T-helper 2 cell treated with Interferon-gamma antibody and Interleukin-4, amounts not matched to agents 5 μg/mL and 100 μg/mL, for 36 hours (primary cell): ENCODE measurements around the gene IQCK.
"Not testable (repeated sequence)": the region's sequence is repeated elsewhere in the genome, so short reads cannot be mapped to it uniquely, and the experiment has no call there.

ENCODE experiments used
- DNase-seq: peaks from one replicate; pipeline ENCODE4 v3.0.0; 2021; ENCODE audit warnings: low spot score
- H3K27ac Mint-ChIP-seq: one replicate; pipeline ENCODE4 v1.8.0; 2021; ENCODE audit warnings: mild to moderate bottlenecking, mixed read lengths
- H3K27me3 Mint-ChIP-seq: one replicate; pipeline ENCODE4 v1.8.0; 2021; ENCODE audit warnings: low read depth, mixed read lengths
- H3K36me3 Mint-ChIP-seq: one replicate; pipeline ENCODE4 v1.8.0; 2021; ENCODE audit warnings: low read depth, mixed read lengths
- H3K4me1 Mint-ChIP-seq: one replicate; pipeline ENCODE4 v1.8.0; 2021; ENCODE audit warnings: low read depth, mixed read lengths
- H3K4me3 Mint-ChIP-seq: one replicate; pipeline ENCODE4 v1.8.0; 2022; ENCODE audit warnings: mild to moderate bottlenecking, moderate library complexity, mixed read lengths
- H3K9me3 Mint-ChIP-seq: one replicate; pipeline ENCODE4 v1.8.0; 2021; ENCODE audit warnings: mixed read lengths

The IQCK gene

GRCh38 chr16:19717741-19718623 lies at the start of gene IQCK, which contains the start of gene KNOP1:
Gene IQCK, plus strand, starts transcription at chr16:19718271. Its CDS starts 36 bp downstream, at chr16:19718307.
Gene KNOP1, minus strand, starts transcription at chr16:19718227. Its CDS starts 3,192 bp downstream, at chr16:19715035.
- Mint-ChIP-seq H3K27me3 (no peaks in the 10 kb centered on the region), H3K4me1 (peaks cover 26% of the 10 kb centered on the region), H3K4me3 (peak within 1 kb of the TSS; percentile 90), H3K9me3 (no peaks in the 10 kb centered on the region), H3K27ac (peak within 1 kb of the TSS; percentile 78), H3K36me3 (peaks cover 12% of the 10 kb centered on the region)
- peak; percentile 92 for DNase-seq

GRCh38 chr16:19672378-19672777 lies 45.7 kb upstream of the IQCK start:
- H3K27ac Mint-ChIP-seq: no peak overlapping the region
- no peaks in the 10 kb centered on the region for H3K27me3 Mint-ChIP-seq
- H3K4me3 Mint-ChIP-seq: no peak overlapping the region
- H3K36me3 Mint-ChIP-seq: peaks cover 12% of the 10 kb centered on the region
- no peak for DNase-seq
- H3K9me3 Mint-ChIP-seq: no peaks in the 10 kb centered on the region
- H3K4me1 Mint-ChIP-seq: no peaks in the 10 kb centered on the region

GRCh38 chr16:19674485-19674884 lies 43.6 kb upstream of the IQCK start:
- Mint-ChIP-seq H3K27ac (no peak overlapping the region), H3K9me3 (no peaks in the 10 kb centered on the region), H3K4me3 (no peak overlapping the region), H3K27me3 (no peaks in the 10 kb centered on the region), H3K4me1 (no peaks in the 10 kb centered on the region), H3K36me3 (peaks cover 8% of the 10 kb centered on the region)
- DNase-seq: no peak

GRCh38 chr16:19677402-19677801 lies 40.7 kb upstream of the IQCK start:
- Mint-ChIP-seq H3K4me3 (no peak overlapping the region), H3K27ac (no peak overlapping the region), H3K9me3 (no peaks in the 10 kb centered on the region), H3K36me3 (peaks cover 10% of the 10 kb centered on the region), H3K4me1 (peaks cover 1% of the 10 kb centered on the region), H3K27me3 (no peaks in the 10 kb centered on the region)
- DNase-seq: no peak

- H3K4me3 Mint-ChIP-seq: no peak overlapping the region
- no peaks in the 10 kb centered on the region for H3K27me3 Mint-ChIP-seq
- H3K27ac Mint-ChIP-seq: no peak overlapping the region
- H3K36me3 Mint-ChIP-seq: peaks cover 22% of the 10 kb centered on the region
- peaks cover 5% of the 10 kb centered on the region for H3K9me3 Mint-ChIP-seq
- no peak for DNase-seq
- peaks cover 1% of the 10 kb centered on the region for H3K4me1 Mint-ChIP-seq
These were observed 39.3 kb upstream of the IQCK start for GRCh38 chr16:19678804-19679203.

- not testable (repeated sequence) for H3K27me3 Mint-ChIP-seq, H3K4me1 Mint-ChIP-seq, H3K9me3 Mint-ChIP-seq, H3K4me3 Mint-ChIP-seq, DNase-seq, H3K27ac Mint-ChIP-seq
- peaks cover 23% of the 10 kb centered on the region for H3K36me3 Mint-ChIP-seq
These were observed 38.8 kb upstream of the IQCK start for GRCh38 chr16:19679281-19679680.

- Mint-ChIP-seq H3K36me3 (peaks cover 33% of the 10 kb centered on the region), H3K9me3 (peaks cover 11% of the 10 kb centered on the region), H3K27me3 (no peaks in the 10 kb centered on the region), H3K27ac (no peak overlapping the region), H3K4me1 (peaks cover 1% of the 10 kb centered on the region), H3K4me3 (no peak overlapping the region)
- no peak for DNase-seq
These were observed 37.2 kb upstream of the IQCK start for GRCh38 chr16:19680881-19681340.

GRCh38 chr16:19681637-19682036 lies 36.4 kb upstream of the IQCK start:
- Mint-ChIP-seq H3K27me3 (no peaks in the 10 kb centered on the region), H3K27ac (no peak overlapping the region), H3K36me3 (peaks cover 36% of the 10 kb centered on the region), H3K4me1 (peaks cover 1% of the 10 kb centered on the region), H3K9me3 (peaks cover 11% of the 10 kb centered on the region), H3K4me3 (no peak overlapping the region)
- DNase-seq: no peak

GRCh38 chr16:19683453-19684236 lies 34.4 kb upstream of the IQCK start:
- DNase-seq: no peak
- Mint-ChIP-seq H3K27ac (no peak overlapping the region), H3K27me3 (no peaks in the 10 kb centered on the region), H3K4me1 (peaks cover 8% of the 10 kb centered on the region), H3K4me3 (no peak overlapping the region), H3K9me3 (peaks cover 11% of the 10 kb centered on the region), H3K36me3 (peaks cover 41% of the 10 kb centered on the region)

- H3K4me1 Mint-ChIP-seq: peaks cover 15% of the 10 kb centered on the region
- H3K27me3 Mint-ChIP-seq: no peaks in the 10 kb centered on the region
- peaks cover 41% of the 10 kb centered on the region for H3K36me3 Mint-ChIP-seq
- no peak overlapping the region for H3K4me3 Mint-ChIP-seq
- no peak overlapping the region for H3K27ac Mint-ChIP-seq
- no peak for DNase-seq
- peaks cover 11% of the 10 kb centered on the region for H3K9me3 Mint-ChIP-seq
These were observed 32.9 kb upstream of the IQCK start for GRCh38 chr16:19685176-19685575.

- H3K36me3 Mint-ChIP-seq: peaks cover 45% of the 10 kb centered on the region
- DNase-seq: no peak
- peaks cover 11% of the 10 kb centered on the region for H3K9me3 Mint-ChIP-seq
- H3K4me3 Mint-ChIP-seq: no peak overlapping the region
- no peak overlapping the region for H3K27ac Mint-ChIP-seq
- H3K4me1 Mint-ChIP-seq: peaks cover 15% of the 10 kb centered on the region
- no peaks in the 10 kb centered on the region for H3K27me3 Mint-ChIP-seq
These were observed 30.8 kb upstream of the IQCK start for GRCh38 chr16:19687279-19687678.

GRCh38 chr16:19688396-19689024 lies 29.6 kb upstream of the IQCK start:
- Mint-ChIP-seq H3K4me3 (no peak overlapping the region), H3K36me3 (peaks cover 40% of the 10 kb centered on the region), H3K27me3 (no peaks in the 10 kb centered on the region), H3K4me1 (peaks cover 15% of the 10 kb centered on the region), H3K27ac (no peak overlapping the region), H3K9me3 (peaks cover 8% of the 10 kb centered on the region)
- no peak for DNase-seq

- no peak for DNase-seq
- Mint-ChIP-seq H3K36me3 (peaks cover 35% of the 10 kb centered on the region), H3K27me3 (no peaks in the 10 kb centered on the region), H3K9me3 (peaks cover 6% of the 10 kb centered on the region), H3K4me3 (no peak overlapping the region), H3K4me1 (peaks cover 15% of the 10 kb centered on the region), H3K27ac (no peak overlapping the region)
These were observed 28.7 kb upstream of the IQCK start for GRCh38 chr16:19689342-19689741.

- Mint-ChIP-seq H3K9me3 (peaks cover 4% of the 10 kb centered on the region), H3K27me3 (no peaks in the 10 kb centered on the region), H3K27ac (no peak overlapping the region), H3K4me1 (peaks cover 15% of the 10 kb centered on the region), H3K4me3 (no peak overlapping the region), H3K36me3 (peaks cover 29% of the 10 kb centered on the region)
- no peak for DNase-seq
These were observed 27.9 kb upstream of the IQCK start for GRCh38 chr16:19690196-19690595.
